LNCaP clone FGC (cell line): ENCODE results near the gene ZBTB38.

Experiments used
- DNase-seq: peaks from one replicate; pipeline ENCODE4 v3.0.0-alpha.2; 2011; ENCODE audit warnings: low read depth
- H3K4me3 ChIP-seq: 2 replicates; pipeline ENCODE4 v1.5.1; 2011; ENCODE audit warnings: mild to moderate bottlenecking, low read depth, low read length, control low read depth
- CTCF ChIP-seq: IDR thresholded peaks from 2 replicates; pipeline ENCODE4 v1.5.1; 2012; ENCODE audit warnings: mild to moderate bottlenecking; ENCODE audit not compliant: control insufficient read depth, insufficient read depth; ENCODE audit errors: extremely low read depth

Gene ZBTB38

DNA sequence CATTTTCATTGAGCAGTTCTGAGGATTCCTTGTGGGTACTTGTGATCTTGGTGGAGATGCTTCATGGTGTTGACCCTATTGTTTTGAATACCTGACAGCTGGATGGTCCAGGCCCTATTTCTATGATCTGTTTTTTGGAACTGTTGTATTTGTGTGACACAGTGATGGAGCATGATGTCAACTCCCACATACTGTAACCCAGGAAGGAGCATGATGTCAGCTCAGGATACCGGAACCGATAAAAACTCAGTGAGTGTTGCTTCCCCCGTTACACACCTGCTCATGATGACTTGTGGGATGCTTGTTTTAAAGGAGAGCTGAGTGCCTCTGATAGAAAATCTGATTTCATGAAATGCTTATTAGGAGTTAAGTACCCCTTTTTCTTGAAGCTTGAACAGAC, 45.1 kb downstream of the ZBTB38 start:
- no peak for TF ChIP-seq CTCF
- no peak overlapping the region; the same call in 1 of the 2 replicates for H3K4me3 ChIP-seq
- no peak for DNase-seq

- DNase-seq: no peak
- no peak overlapping the region for H3K4me3 ChIP-seq
- no peak for TF ChIP-seq CTCF
Observed at GRCh38 chr3:141413801-141414689, 45.7 kb downstream of the ZBTB38 start.

- H3K4me3 ChIP-seq: no peak overlapping the region
- no peak for DNase-seq
- no peak for TF ChIP-seq CTCF
Observed at GRCh38 chr3:141414800-141415462, 46.6 kb downstream of the ZBTB38 start.

GRCh38 chr3:141415953-141416352, 47.6 kb downstream of the ZBTB38 start:
- no peak overlapping the region for H3K4me3 ChIP-seq
- no peak for TF ChIP-seq CTCF
- DNase-seq: no peak
